NCI-H748 (cell line): Measurements from ENCODE around the gene P2RX1.
"Not testable (repeated sequence)": the region's sequence is repeated elsewhere in the genome, so short reads cannot be mapped to it uniquely, and the experiment has no call there.

Experiments used
- DNase-seq: peaks from one replicate; lab custom pipeline; 2025; ENCODE audit not compliant: unreplicated experiment; lab: John Stamatoyannopoulos, UW

P2RX1 gene

DNA sequence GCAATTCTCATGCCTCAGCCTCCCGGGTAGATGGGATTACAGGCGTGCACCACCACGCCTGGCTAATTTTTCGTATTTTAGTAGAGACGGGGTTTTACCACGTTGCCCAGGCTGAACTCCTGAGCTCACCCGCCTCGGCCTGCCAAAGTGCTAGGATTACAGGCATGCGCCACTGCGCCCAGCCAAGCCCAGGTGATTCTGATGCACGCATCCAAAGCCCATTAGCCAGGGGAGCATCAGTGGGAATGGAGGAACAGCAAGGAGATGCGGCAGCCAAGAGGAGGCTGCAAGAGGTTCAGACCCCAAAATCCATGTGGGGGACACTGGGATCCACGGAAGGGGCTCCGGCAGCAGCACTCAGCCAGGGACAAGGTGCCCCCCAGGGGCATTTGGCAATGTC, 35.9 kb upstream of the P2RX1 start:
- no peak for DNase-seq

DNA sequence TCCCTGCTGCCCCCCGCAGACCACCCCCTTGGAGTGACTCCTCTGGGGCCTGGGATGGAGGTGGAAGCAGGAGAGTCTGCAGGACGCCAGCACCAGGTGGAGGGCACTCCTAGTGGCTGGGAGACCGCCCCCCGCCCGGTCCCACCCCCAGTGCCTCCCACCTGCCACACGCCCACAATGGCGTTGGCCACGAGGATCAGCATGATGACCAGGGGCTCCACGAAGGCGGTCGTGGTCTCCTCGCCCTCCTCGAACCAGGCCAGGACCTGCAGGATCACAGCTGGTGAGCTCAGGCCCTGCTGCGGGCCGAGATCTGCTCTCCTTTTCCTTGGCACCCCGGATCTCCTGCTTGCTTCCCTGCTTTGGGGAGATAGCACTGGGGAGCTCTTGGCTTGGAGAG, 35.2 kb upstream of the P2RX1 start:
- DNase-seq, result no peak

DNA sequence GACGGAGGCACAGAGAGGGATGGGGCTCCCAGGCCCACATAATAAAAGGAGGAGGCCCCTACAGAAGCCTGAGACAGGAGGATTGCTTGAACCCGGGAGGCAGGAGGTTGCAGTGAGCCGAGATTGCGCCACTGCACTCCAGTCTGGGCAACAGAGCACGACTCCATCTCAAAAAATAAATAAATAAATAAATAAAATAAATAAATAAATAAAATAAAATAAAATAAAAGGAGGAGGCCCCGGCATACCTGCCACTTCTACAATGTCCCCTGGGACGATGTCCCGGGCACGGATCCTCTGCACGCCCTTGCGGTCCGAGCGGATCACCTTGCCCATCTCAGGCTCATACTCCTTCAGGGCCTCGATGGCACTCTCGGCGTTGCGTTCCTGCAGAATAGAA, 34.7 kb upstream of the P2RX1 start:
- no peak for DNase-seq

DNA sequence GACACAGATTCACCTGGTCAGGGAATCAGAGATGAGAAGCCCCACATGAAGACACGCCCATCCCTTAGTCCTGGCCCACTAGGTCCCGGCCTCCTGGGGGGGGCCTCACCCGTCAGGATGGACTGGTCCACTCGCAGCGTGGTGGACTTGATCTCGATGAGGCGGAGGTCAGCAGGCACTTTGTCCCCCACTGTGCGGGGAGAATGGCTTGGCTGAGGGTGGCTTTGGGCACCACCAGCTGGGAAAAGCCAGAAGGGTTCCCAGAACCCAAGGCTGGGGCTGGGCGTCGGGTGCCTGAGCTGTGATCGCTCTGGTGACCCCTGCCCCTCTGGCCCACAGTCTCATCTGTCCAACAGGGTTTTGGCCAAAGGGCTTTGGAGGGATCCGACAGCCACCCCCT, 34.3 kb upstream of the P2RX1 start:
- no peak for DNase-seq

DNA sequence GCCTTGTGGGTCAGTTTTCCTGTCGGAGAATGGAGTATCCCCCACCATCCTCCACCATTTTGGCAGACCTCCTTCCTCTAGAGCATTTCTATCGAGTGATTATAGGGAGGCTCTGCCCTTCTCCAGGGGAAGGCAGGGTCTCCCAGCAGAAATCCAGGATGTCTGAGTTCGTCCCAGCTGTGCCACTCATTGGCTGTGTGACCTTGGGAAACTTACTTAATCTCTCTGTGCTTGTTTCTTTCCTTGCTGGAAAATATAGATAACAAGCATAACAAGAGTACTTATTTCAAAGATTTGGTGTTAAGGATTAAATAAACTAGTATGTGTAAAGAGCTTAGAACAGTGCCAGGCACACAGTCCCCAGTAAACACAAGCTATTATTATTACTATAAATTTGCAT, 33.2 kb upstream of the P2RX1 start:
- DNase-seq, result no peak

DNA sequence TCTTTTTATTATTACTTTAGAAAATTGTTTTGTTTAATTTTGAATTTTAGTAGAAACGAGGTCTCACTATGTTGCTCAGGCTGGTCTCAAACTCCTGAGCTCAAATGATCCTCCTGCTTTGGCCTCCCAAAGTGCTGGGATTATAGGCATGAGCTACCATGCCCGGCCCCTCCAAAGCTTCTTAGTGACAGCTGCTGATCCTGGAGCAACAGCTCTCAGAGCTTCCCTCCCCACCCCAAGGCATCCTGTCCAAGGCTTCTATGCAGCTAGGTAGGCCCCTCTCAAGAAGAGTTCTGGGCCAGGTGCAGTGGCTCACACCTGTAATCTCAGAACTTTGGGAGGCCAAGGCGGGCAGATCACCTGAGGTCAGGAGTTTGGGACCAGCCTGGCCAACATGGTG, 32.3 kb upstream of the P2RX1 start:
- not testable (repeated sequence) for DNase-seq

DNA sequence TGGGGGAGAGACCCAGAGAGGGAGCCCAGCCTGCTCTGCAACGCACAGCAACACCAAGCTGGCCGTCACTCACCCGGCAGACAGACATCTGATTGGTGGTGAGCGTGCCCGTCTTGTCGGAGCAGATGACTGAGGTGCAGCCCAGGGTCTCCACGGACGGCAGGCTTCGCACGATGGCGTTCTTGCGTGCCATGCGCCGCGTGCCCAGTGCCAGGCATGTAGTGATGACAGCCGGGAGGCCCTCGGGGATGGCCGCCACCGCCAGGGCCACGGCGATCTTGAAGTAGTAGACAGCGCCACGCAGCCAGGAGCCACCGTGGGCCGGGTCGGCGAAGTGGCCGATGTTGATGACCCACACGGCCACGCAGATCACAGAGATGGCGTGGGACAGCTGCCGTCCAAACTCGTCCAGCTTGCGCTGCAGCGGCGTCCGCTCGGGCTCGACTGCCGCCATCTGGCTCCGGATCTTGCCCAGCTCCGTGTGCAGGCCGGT, 31.1 kb upstream of the P2RX1 start:
- no peak for DNase-seq

DNA sequence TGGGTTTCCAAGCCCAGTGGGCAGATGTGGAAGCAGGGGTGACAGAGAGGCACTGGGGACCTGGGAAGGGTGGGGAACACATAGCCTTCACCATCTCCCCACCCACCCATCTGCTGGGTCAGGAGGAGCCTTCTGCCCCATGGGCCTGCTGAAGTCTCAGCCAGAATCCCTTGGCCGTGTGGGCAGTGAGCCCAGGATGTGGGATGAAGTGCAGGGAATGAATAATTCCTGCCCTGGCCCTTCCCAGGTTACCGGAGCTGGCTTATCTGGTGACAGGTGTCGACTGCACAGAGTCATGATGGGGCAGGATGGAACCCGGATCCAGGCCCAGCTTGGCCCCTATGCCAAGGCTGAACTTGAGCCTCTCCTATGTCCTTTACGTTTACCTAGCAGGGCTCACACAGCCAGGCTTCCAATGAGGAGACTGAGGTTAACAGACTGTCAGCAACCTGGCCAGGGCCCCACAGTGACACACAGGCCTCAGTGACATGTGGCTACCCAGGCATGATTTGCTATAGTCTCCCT, 30.5 kb upstream of the P2RX1 start:
- DNase-seq, result no peak

DNA sequence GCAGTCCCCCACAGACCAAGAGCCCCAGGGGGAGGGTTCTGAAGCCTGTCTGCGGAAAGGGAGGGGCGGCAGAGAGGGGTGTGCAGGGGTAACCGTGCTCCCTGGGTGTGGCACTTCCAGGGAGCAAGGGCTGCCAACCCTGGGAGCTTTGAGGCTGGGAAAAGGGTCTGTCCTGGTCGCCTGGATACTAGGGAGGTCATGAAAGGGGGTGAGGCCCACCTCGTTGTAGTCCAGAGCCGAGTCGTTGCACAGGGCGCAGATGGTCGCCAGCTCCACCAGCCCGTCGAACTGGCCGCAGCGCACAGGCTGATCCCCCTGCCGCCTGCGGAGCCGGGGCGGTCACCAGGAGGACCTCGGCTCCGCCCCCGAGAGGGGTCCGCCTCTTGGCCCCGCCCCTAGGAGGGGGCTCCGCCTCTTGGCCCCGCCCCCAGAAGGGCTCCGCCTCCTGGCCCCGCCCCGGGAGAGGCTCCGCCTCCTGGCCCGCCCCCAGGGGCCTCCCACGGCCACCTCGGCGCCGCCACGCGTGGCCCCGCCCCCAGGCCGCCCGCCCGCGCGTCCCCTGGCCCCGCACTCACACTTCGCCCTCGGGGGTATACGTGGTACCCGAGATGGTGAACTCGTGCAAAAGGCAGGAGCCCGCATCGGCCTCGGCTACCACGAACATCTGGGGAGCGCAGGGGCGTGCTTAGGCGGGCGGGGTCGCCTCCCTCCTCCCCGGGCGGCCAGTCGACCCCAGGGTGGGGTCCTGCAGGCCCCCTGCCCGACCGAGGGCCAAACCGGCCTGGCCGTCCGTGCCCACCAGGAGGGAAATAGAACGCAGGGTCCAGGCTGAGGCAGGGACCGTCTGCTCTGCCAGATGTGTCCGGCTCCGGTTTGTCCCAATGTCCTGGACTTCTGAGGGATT, 28.5 kb upstream of the P2RX1 start:
- no peak for DNase-seq

DNA sequence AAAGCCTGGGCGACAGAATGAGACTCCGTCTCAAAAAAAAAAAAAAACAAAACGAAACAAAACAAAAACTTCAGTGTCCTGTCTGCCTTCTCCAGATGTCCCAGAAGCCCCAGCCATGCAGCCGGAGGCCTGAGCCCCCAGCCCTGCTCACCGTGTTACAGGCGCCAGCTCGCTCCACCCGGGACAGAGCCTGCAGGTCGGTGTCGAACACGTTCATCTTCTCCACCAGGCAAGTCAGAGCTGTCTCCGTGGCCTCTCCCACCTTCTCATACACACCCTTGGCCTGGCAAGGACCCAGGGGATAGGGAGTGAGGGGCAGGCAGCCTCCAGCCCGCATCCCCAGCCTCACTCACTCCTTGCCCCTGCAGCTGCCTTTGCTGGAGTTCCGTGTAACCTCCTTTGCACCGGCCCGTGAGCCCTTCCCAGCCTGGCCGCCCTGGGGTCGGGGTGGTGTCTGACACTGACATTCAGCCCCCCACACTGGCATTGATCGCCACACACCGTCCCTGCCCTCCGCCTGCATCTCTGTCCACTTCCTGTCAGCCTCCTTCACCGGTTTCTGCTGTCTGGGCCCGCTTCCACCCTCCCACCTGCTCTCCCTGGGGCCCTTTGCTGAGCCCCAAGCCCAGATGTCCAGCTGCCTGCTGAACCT, 27.1 kb upstream of the P2RX1 start:
- no peak for DNase-seq

DNA sequence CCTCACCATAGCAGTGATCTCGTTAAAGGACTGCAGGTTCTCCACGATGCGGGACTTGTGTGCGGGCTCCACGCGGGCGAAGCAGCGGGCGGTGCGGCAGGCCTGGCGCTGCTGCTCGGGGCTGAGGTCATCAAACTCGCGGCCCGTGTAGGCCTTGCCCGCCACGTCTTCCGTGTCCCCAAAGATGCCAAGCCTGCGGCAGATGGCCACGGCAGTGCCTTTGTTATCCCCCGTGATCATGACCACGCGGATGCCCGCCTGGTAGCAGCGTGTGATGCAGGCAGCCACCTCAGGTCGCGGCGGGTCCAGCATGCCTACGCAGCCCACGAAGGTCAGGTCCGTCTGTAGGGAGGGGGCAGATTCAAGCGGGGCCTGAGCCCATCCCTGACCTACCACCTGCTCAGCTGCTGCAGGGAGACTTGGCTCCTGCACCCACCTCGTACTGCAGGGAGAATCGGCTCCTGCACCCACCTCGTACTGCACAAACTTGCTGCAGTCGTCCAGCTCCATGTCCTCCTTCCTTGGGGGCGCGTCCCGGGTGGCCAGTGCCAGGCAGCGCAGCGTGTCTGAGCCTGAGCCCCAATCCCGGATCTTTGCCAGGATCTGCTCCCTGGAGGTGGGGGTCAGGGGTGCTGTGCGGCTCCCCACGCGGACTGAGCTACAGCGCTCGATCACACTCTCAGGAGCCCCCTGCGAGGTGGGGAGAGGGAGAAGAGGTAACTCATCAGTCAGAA, 24.9 kb upstream of the P2RX1 start:
- DNase-seq, result no peak

DNA sequence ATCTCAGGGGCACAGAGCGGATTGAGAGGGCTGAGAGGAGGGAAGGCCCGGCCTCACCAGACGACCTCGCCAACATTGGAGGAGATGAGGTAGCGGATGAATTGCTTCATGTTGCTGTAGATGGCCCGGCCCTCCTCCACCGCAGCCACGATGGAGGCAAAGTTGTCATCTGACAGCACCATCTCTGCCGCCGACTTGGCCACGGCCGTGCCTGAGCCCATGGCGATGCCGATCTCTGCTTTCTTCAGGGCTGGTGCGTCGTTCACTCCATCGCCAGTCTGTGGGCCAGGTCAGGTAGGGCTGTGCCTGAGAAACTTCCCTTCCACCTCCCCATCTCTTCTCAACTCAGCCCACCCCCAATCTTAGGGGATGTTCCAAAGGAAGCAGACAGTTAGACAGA, 21.1 kb upstream of the P2RX1 start:
- no peak for DNase-seq

DNA sequence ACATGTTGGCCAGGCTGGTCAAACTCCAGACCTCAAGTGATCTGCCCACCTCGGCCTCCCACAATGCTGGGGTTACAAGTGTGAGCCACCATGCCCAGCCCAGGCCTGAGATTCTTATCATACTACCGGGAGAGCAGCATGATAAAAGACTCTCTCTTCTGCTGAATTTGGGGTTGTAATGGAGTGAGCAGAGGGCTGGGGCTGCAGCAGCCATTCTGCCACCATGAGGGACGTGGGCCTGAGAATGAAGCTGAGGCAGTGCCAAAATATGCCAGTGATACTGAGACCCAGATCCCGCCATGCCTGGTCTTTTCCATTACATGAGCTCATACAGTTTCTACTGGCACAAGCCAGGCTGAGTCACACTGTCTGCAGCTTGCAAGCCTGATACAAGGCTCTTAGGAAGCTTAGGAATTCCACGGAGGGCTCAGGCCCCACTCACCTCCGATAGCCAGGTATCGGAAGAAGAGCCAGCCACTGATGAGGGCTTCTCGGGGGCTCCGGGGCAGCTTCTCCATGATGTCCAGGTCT, 19.6 kb upstream of the P2RX1 start:
- no peak for DNase-seq

DNA sequence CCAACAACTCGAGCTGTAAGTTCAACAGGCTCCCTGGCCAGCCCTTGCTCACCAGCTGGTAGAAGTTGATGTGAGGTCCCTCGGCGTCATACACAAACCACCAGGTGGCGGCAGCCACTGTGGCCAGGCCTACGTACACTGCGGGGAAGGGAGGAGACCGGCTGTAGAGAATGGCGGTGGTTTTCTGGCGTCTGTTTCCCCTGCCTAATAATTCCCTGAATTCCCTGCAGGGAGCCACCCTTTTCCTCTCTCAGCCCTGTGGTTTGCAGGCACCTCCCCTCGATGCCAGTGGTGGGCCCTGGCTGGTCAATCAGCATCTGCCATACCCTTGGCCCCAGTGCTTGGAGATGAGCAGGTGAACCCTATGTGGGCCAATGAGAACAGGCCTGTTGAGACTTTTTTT, 18.9 kb upstream of the P2RX1 start:
- peak; percentile 76 for DNase-seq

DNA sequence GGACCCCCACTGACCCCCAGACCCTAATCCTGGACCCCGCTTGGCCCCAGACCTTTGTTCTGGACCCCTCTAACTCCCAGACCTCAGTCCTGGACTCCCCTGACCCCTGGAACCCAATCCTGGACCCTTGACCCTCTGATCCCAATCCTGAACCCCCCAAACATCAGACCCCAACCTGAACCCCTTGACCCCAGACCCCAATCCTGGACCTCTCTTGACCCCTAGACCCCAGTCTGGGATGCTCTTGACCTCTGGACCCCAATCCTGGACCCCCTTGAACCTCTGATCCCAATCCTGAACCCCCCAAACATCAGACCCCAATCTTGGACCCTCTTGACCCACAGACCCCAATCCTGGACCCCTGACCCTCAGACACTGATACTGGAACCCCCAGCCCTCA, 13.5 kb upstream of the P2RX1 start:
- DNase-seq, result no peak

DNA sequence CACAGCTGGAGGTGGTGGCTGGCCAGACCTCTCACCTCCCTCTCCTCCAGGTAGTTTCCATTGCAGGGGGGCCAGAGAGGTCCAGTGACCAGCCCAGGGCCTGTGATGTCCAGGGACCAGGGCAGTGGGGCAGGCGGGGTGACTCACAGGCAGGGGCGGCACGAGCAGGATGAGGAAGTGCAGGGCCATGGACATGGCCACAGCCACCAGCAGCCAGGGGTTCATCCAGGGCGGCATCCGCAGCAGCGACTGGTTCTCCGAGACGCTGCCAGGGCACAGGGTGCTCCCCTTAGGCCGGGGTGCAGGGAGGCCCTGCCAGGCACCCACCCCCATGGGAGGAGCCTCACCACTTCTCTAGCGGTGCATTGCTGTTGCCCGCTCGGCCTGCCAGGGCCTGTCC, 12.9 kb upstream of the P2RX1 start:
- DNase-seq, result no peak

DNA sequence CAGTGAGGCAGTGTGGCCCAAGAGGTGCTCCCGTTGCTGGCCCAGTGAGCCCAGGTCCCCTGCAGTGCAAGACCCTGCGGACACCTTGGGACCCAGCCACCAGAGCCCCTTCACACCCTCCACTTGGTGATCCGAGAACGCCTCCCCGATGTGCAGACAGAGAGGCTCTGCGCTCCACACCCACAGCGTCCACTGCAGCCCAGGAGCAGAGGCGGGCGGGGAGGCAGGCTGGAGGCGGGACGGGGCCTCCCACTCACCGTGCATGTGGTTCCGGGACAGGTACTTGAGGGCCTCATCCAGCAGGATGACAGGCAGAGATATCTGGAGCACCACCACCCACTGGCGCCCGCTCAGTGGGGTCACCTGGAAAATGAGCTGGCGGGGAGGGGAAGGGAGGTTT, 12.1 kb upstream of the P2RX1 start:
- DNase-seq, result no peak

DNA sequence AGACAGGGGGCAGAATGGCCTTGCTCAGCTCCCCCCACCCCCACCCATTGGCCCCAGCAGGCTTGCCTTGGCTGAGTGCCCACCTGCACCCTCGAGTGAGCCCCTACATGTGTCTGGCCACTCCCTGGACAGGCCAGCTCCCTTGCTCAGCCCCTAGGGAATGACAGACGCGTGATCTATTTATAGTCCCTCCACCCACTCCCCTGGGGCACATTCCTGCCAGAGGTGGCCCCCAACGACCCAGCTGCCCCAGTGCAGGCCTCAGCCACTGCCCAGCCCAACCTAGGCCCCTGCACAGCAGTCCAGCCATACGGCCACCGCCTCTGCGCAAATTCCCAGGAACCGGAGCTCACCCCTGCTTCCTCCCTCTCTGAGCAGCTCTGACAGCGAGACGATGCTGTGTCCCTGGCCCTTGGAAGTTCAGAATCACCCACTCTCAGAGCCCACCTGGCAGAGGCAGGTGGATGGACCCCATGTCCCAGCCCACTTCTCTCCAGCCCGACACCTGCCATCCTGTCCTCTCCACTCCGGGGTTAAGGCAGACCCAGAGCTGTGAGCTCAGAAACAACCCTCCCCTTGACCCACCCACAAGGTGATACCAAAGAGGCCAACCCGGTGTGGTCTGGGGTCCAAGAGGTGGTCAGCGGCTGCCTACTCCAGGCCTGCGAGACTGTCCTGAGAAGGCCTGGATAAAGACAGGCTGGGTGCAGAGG, 11.5 kb upstream of the P2RX1 start:
- no peak for DNase-seq

DNA sequence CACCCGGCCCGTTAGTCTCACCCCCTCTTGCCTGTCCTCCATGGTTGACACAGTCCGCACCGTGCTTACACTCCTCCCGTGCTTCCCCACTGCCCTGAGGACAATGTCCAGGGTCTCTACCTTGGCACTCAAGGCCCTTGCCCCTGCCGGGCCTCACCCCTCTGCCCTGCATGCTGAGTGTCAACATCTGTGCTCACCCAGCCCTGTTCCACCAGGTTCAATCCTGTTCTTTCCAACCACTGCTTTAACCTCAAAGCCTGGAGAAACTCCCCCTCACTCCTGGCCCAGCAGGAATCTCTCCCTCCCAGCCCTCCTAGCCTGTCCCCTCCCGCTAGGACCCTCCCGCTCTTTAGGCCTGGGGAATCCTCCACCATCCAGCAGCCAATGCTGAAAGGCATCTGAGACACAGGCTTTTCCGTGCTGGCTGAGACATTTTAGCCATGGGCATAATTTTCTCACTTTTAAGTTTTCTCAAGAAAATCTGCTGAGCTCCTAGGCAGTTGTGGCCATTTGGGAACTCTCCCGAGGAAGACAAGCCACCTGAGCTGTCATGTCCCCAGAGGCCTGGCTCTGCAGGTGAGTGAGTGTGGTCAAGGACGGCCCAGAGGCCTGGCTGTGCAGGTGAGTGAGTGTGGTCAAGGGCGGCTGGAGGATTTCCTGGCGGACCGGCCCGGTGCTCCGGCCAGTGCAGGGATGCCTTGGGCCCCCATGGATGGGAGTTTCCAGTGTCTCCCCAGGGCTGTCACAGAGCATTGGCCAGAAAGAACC, 10.8 kb upstream of the P2RX1 start:
- DNase-seq, result no peak
